ENCODE results near the gene BCDIN3D. TPM values are rescaled to one million over a fixed set of nuclear protein-coding genes. Genes with fewer than 3 reads are reported as not detected.

BCDIN3D gene, protein sequence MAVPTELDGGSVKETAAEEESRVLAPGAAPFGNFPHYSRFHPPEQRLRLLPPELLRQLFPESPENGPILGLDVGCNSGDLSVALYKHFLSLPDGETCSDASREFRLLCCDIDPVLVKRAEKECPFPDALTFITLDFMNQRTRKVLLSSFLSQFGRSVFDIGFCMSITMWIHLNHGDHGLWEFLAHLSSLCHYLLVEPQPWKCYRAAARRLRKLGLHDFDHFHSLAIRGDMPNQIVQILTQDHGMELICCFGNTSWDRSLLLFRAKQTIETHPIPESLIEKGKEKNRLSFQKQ
- total RNA-seq (2022; extraction: Qiagen RNA extraction): 4.3 to 4.9 TPM (median 4.4 TPM) in 5 replicates

DNA sequence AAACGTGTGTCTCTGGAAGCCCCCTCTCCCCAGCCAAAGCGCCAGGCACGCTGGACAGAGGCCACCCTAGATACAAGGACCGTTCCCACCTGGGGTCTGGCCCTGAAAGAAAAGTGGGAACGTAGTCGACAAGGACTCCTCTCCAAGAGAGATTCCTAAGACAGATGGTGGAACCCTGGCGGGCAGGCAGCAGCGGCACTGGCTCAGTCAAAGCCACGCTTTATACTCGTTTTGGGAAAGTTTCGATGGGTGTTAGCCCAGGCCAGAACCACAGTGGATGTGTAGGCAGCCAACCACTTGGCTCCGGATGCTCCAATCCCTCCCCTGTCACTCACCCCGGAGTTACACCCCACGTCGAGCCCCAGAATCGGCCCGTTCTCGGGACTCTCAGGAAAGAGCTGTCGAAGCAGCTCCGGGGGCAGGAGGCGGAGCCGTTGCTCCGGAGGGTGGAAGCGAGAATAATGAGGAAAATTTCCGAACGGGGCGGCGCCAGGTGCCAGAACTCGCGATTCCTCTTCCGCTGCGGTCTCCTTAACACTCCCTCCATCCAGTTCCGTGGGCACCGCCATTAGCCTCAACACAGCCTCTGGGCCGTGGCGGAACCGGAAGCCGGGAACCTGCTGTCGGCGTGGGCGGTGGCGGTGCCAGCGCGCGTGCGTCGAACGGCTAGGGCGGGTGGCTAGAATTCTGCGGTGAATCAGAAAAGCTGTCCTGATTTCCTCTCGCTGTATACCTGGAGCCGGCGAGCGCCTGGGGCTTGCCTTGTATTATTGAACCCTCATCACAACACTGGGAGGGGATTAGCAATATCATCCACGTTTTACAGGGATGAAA lies at the start of gene BCDIN3D:
BCDIN3D (minus strand) TSS at position 588 of the 834 bp plus-strand sequence; CDS start at position 569, 19 bp downstream.

DNA sequence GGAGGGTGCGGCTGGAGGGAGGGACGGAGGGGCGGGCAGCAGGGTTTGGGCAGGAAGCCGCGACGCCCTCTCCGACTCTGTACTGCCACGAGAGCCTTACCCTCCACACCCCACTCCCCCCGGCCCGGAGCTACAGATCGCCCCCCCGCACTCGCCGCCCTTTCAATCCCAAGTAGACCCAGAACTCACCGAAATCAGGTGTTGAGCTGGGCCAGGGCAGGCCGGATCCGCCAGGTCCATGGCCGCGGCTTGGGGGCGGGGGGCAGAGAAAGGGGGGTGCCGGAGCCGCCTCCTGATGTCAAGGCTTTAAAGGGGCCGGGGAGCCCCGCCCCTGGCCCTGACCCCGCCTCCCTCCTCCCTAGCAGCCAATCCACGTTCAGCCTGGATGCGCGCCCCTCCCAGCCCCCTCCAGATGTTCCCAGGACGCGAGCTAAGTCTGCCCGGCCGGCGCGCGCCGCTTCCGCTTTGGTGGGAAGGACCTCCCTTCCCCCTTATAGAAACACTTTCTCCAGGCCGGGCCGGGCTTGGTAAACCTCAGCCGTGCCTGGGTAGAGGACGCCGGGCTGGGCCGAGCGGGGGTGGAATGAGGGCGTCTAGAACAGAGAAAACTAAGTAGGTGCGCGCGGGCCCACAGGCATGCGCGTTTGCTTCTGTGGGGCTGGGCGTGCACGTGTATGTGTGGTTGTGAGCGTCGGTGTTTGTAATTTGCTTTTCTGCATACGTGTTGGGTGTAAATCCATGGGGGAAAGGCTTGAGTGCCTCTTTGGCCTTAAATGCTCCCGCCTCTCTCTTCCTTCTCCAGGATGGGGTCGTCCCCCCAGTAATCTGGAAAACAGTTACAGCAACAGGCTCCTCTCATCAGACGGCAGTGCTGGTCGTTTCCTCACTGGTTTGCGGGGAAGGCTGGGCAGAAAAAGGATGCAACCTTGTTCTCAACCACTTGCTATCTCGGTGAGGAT lies 14.5 kb downstream of the BCDIN3D start, which contains the start of gene NCKAP5L:
NCKAP5L (minus strand) TSS at position 281 of the 959 bp plus-strand sequence. CDS start 24,369 bp downstream, outside the sequence.

Other genes starting within 250 kb of the BCDIN3D start
- gene FAM186B, start 237.5 kb downstream of the BCDIN3D start, total RNA-seq (2022; extraction: Qiagen RNA extraction): 0.05 to 0.16 TPM (median 0.13 TPM) in 5 replicates
- gene PRPF40B, start 219.5 kb downstream of the BCDIN3D start, total RNA-seq (2022; extraction: Qiagen RNA extraction): 4.7 to 7.0 TPM (median 5.8 TPM) in 5 replicates
- 1.1 to 2.5 TPM (median 2.0 TPM) in 5 replicates for gene FMNL3, start 135.7 kb downstream of the BCDIN3D start, total RNA-seq (2022; extraction: Qiagen RNA extraction)
- 471 to 512 TPM (median 502 TPM) in 5 replicates for gene TMBIM6, start 101.5 kb downstream of the BCDIN3D start, total RNA-seq (2022; extraction: Qiagen RNA extraction)
- 8.0 to 9.7 TPM (median 9.0 TPM) in 5 replicates for gene NCKAP5L, start 14.7 kb downstream of the BCDIN3D start, total RNA-seq (2022; extraction: Qiagen RNA extraction)
- gene FAIM2, start 60.8 kb upstream of the BCDIN3D start, total RNA-seq (2022; extraction: Qiagen RNA extraction): 0.02 TPM in 1 of 5 replicates, not detected in the others
- not detected in 5 replicates for gene AQP2, start 107.6 kb upstream of the BCDIN3D start, total RNA-seq (2022; extraction: Qiagen RNA extraction)
- not detected in 5 replicates for gene AQP5, start 118.8 kb upstream of the BCDIN3D start, total RNA-seq (2022; extraction: Qiagen RNA extraction)
- 0.13 TPM in 1 of 5 replicates, not detected in the others for gene AQP6, start 129.8 kb upstream of the BCDIN3D start, total RNA-seq (2022; extraction: Qiagen RNA extraction)
- 71.8 to 105 TPM (median 79.8 TPM) in 5 replicates for gene RACGAP1, start 182.4 kb upstream of the BCDIN3D start, total RNA-seq (2022; extraction: Qiagen RNA extraction)
- 5.2 to 5.9 TPM (median 5.6 TPM) in 5 replicates for gene ASIC1, start 214.5 kb upstream of the BCDIN3D start, total RNA-seq (2022; extraction: Qiagen RNA extraction)
- gene SMARCD1, start 242.2 kb upstream of the BCDIN3D start, total RNA-seq (2022; extraction: Qiagen RNA extraction): 59.4 to 81.8 TPM (median 68.4 TPM) in 5 replicates